ENCODE data around the gene CYB5R2. TPM values are rescaled to one million over a fixed set of nuclear protein-coding genes. Genes with fewer than 3 reads are reported as not detected.
A peak's percentile ranks its signal among the peaks of the same experiment; 100 is the strongest.

CYB5R2 gene
- polyA plus RNA-seq, 1 donor: 10.6 TPM

GRCh38 chr11:7636350-7636749 is 37.0 kb downstream of the CYB5R2 start:
- DNase-seq: no peak

GRCh38 chr11:7635708-7636107 is 37.6 kb downstream of the CYB5R2 start:
- DNase-seq: no peak

DNA sequence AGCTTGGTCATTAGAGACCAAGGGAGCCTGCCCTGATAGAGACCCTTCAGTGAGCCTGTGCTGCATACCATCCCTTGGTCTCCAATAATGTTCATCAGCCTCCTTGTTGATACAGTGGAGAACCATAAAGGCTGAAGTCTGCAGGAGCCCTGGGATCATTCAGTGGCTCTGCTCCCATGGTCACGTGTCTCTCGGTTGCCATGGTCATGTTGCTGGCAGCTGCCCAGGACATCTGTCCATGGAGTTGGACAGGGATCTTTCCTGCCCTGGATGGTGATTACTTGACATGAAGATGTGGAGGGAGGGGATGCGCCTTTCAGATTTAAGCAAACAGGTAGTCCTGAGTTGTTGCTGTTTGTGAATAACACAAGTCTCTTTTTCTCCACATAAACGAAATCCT is 38.2 kb downstream of the CYB5R2 start:
- DNase-seq: peak; percentile 25

DNA sequence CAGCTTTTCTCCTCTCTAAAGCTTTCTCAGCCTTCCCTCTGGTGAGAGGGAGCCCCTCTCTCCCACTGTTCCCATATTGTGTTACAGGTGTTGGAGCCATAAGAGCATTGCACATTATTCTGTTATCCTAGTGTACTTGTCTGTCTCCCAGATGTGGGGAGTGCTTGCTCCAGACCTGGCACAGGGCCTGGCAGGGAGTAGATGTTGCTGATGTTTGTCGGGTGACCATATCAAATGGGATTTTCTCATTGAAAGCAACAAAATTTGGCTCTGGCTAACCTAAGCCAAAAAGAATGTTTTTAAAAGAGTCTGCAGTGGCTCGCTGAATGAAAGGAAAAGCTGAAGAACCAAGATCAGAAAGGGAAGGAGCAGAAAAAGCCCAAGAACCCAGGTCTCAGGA is 41.1 kb downstream of the CYB5R2 start:
- DNase-seq: no peak

DNA sequence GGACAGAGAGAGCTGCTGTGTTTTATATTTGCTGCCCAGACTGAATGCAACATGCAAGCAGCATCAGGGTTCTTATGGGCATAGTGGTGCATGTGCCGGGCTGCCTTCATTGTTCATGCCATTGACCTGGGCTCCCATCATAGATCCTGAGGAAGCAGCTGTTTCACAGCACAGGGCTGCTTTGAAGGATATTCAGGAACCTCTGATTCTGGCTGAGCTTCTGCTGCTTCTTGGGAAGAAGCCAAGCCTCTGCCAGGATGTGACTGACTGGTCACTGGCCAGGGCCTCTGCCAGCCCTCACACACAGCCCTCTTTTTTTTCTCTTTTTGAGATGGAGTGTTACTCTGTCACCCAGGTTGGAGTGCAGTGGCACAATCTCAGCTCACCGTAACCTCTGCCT is 43.3 kb downstream of the CYB5R2 start:
- DNase-seq: no peak

- DNase-seq: no peak
Measured at GRCh38 chr11:7628660-7629059, 44.6 kb downstream of the CYB5R2 start.

- no peak for DNase-seq
Measured at GRCh38 chr11:7622721-7623120, 50.6 kb downstream of the CYB5R2 start.

- no peak for DNase-seq
Measured at GRCh38 chr11:7621554-7621953, 51.7 kb downstream of the CYB5R2 start.

DNA sequence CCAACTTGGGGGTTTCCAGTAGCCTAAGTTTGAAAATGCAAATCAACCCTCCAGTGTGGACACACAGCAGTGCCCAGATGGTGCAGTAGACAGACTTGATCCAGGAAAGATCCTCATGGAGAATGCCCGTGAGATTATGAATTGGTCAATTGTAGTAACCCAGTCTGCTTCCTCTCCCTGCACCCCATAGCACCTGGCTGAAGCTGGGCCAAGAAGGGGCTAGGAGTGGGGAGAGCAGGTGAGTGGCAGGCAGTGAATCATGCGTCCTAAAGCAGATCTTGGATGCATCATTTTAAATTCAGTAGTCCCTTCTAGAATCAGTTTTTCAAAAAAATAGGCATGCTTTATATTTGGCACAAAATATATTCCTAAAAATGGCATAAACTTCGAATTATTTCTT is 52.2 kb downstream of the CYB5R2 start:
- DNase-seq: no peak

GRCh38 chr11:7619322-7619721 is 54.0 kb downstream of the CYB5R2 start:
- DNase-seq: no peak

- DNase-seq: no peak
Measured at GRCh38 chr11:7617032-7617431, 56.3 kb downstream of the CYB5R2 start.

Other genes starting within 250 kb of the CYB5R2 start
- 40.9 TPM for gene OLFML1, start 188.0 kb downstream of the CYB5R2 start, polyA plus RNA-seq (ENCODE audit: insufficient read length)
- 73.3 TPM for gene PPFIBP2, start 159.5 kb downstream of the CYB5R2 start, polyA plus RNA-seq (ENCODE audit: insufficient read length)
- 0.79 TPM for gene OVCH2, start 33.0 kb upstream of the CYB5R2 start, polyA plus RNA-seq (ENCODE audit: insufficient read length)
- not detected for gene OR5P2, start 123.4 kb upstream of the CYB5R2 start, polyA plus RNA-seq (ENCODE audit: insufficient read length)
- gene OR5P3, start 157.3 kb upstream of the CYB5R2 start, polyA plus RNA-seq (ENCODE audit: insufficient read length): not detected